Motor neuron (in vitro differentiated cells): ENCODE measurements around the gene NUDCD2. TPM values are rescaled to one million over a fixed set of nuclear protein-coding genes. Genes with fewer than 3 reads are reported as not detected.
"Not testable (repeated sequence)": the region's sequence is repeated elsewhere in the genome, so short reads cannot be mapped to it uniquely, and the experiment has no call there.

Source experiments
- ATAC-seq, 8 experiments: fragments of 200-7000 bp; cut with Tn5 transposase; replicated peaks in 6 of 8; 2 replicates each; pipeline ENCODE4 v1.8.0; 2021; ENCODE audit warnings: mild to moderate bottlenecking in 8 of 8, moderate library complexity in 8 of 8
- H3K27ac ChIP-seq, 2 donors: fragments of 250-450 bp; sonication (Bioruptor Pico); 2 replicates each; pipeline ENCODE4 v1.9.0; 2021; ENCODE audit warnings: antibody characterized with exemption in 2 of 2, mild to moderate bottlenecking in 2 of 2, moderate library complexity in 1 of 2
- H3K4me1 ChIP-seq, 2 donors: fragments of 250-450 bp; sonication (Bioruptor Pico); replicated peaks in 1 of 2; 2 replicates each; pipeline ENCODE4 v1.6.1; 2021; ENCODE audit warnings: antibody characterized with exemption in 2 of 2, mild to moderate bottlenecking in 2 of 2, moderate library complexity in 1 of 2
- H3K4me3 ChIP-seq, 5 donors: fragments of 250-450 bp; sonication (Bioruptor Pico); 2 replicates each; pipeline ENCODE4 v1.9.0; 2021; ENCODE audit warnings: antibody characterized with exemption in 5 of 5, mild to moderate bottlenecking in 5 of 5, moderate library complexity in 4 of 5
- WGBS, 10 experiments: fragments of 450-650 bp; shearing (Covaris generic); methylation state at CpG; one replicate each; pipeline ENCODE4 v1.0.0; 2022; 5-methylcytosine and 5-hydroxymethylcytosine counted together
- in situ Hi-C, 9 experiments: fragments of 400-800 bp; cut with MboI; loops; one replicate each; pipeline ENCODE4 v1.15.0; 2021; ENCODE audit warnings: low sequenced_read_pairs in 9 of 9, low pct_unique_long_range_greater_than_20kb in 2 of 9; ENCODE audit not compliant: unreplicated experiment in 9 of 9
- total RNA-seq, 8 experiments: library from RNA; unstranded; fragments of 300-600 nt; gene quantifications; 2 replicates each; pipeline versions ENCODE4 v1.2.3 to v1.2.4, GENCODE V29; 2022

The NUDCD2 gene
- total RNA-seq, 8 experiments from 2014 or later = 17.3 to 35.4 (median 19.4) TPM

DNA sequence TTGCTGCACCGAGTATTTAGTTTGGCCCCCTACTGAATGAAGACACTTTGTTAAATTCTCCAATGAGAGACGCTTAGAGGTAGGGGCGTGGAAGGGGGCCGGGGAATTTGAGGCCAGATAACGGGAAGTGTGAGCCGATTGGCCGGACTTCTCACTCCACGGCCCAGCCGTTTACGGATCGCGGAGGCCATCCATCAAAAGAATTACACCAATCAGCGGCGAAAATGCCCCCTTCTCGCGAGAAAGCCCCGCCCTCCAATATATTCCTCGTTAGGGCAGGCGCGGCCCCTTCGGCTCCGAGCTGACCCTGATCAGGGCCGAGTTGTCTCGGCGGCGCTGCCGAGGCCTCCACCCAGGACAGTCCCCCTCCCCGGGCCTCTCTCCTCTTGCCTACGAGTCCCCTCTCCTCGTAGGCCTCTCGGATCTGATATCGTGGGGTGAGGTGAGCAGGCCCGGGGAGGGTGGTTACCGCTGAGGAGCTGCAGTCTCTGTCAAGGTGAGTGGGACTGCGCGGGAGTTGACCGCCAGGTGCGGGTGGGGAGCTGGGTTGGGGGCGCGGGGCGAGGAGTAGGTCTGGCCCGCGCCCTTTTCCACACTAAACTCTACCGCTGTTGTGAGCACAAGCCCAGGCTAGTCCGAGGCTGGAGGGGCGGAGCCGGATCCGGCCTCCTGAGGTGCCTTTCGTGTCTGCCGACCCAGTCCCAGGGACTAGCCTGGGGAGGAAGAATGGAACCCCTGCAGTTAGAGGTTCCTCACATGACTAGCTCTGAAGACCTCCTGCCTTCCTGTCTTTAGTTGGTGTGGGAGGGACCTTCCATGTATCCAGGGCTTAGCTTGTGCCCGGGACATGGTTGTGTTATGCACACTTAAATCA lies 22.4 kb downstream of the NUDCD2 start, which contains the start of gene CCNG1:
Gene CCNG1 (plus strand): TSS at position 287 of the 874 bp plus-strand sequence. CDS start 1,662 bp downstream, outside the sequence.
- WGBS, 10 experiments = 0 to 2% (median 0%) methylated on average over 1 to 12 of the region's 51 CpGs; no CpG with 5 or more reads in 5 of the 10 experiments
- ATAC-seq = peak; percentile 87 to 96 (median 94)
- in situ Hi-C loops = no loop called here

DNA sequence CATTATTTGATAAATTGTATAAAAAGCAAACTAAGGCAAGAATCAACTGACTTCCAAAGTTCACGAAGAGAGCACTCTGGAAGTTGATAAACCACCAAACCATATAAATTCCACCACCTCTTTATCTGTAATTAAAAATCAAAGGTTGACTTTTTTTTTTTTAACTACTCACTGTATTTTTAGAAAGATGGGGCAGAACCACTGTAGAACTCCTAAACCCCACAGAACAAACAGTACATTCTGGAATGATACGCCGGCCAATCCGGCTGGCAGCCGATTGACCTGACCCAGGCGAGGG lies 22.9 kb downstream of the NUDCD2 start:
- Histone ChIP-seq H3K27ac (no peak overlapping the region), H3K4me3 (peak overlapping the region; percentile 55 to 90 (median 84)), H3K4me1 (peaks cover 15 to 17% of the 10 kb centered on the region in 2 donors)
- ATAC-seq = no peak
- in situ Hi-C loops = no loop called here
- WGBS, 10 experiments = 0 to 17% (median 7%) methylated on average over 1 to 6 of the region's 6 CpGs; no CpG with 5 or more reads in 2 of the 10 experiments

More for the DNA sequence above, 22.4 kb downstream of the NUDCD2 start, which contains the start of gene CCNG1:
- H3K4me1 ChIP-seq = peaks cover 15 to 17% of the 10 kb centered on the region in 2 donors
- peak within 1 kb of the TSS; percentile 83 to 94 for H3K27ac ChIP-seq
- peak within 1 kb of the TSS; percentile 55 to 90 (median 84) for H3K4me3 ChIP-seq

DNA sequence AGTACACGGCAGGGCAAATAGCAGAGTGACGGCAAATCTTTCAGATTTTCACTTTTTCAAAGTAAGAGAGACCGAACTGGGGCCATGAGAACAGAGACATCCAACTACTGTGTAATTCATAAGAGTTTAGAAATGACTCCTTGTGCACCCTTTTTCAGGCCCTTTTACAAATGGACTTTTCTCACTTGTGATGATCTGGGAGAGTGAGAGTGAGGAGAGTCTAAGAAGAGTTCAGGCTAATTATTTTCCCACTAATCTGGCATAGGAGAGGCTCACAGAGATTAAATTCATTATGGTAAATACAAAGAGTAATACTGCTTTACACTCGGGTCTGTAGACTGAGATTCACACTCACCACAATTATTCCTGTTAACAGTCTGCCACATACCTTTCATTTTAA lies 23.4 kb downstream of the NUDCD2 start:
- 0 to 64% (median 32%) methylated on average over 1 to 4 of the region's 4 CpGs; no CpG with 5 or more reads in 2 of the 10 experiments for WGBS, 10 experiments

DNA sequence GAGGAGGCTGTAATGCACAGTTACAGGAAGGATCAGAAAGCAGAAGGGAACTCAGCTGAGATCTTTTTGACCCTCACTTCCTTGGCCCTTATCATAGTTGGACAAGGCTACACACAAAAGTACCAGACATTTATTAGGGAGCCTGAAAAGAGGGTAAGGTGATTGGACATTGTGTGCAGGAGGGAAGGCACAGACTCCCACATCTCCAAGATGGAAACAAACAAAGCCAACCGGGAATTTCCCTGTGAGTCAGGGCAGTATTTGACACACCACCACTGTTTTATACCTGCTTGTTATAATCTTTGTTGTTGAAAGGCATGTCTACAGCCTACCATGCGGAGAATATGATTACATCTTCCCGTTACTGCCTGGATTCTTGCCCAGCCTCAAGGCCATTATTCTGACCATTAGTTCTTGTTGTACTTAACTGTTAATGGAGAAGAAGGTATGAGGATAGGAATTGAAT lies 25.5 kb downstream of the NUDCD2 start:
- H3K27ac ChIP-seq = no peak overlapping the region
- in situ Hi-C loops = no loop called here
- H3K4me3 ChIP-seq = no peak overlapping the region
- WGBS, 10 experiments = 20 to 100% (median 90%) methylated on average over 1 to 3 of the region's 3 CpGs; no CpG with 5 or more reads in 3 of the 10 experiments
- H3K4me1 ChIP-seq = peaks cover 4 to 13% of the 10 kb centered on the region in 2 donors
- no peak for ATAC-seq

More for the DNA sequence above, 23.4 kb downstream of the NUDCD2 start:
- H3K27ac ChIP-seq = no peak overlapping the region
- peak overlapping the region; percentile 55 to 90 (median 84) for H3K4me3 ChIP-seq
- ATAC-seq = no peak
- in situ Hi-C loops = no loop called here
- peaks cover 15 to 17% of the 10 kb centered on the region in 2 donors for H3K4me1 ChIP-seq

DNA sequence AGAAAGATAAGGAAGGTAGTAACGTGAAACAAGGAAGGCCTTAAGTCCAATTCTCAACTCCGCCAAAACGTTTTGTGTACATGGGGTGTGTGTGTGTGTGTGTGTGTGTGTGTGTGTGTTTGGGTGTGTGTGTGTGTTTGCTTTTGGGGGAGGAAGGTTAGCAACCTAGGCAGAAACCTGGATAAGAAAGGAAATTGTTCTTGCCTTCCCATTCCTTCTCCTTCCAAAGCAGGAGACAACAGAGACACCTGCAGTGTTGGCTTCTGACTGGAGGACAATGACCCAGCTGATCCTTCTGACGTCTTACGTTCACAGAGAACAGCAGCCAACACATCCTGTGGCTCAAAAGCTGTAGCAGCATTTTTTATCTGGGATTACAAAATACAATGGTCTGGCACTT lies 26.6 kb downstream of the NUDCD2 start:
- H3K4me3 ChIP-seq = no peak overlapping the region
- ATAC-seq = no peak
- 0 to 88% (median 67%) methylated on average over 1 to 5 of the region's 5 CpGs for WGBS, 10 experiments
- in situ Hi-C loops = no loop called here
- H3K4me1 ChIP-seq = peaks cover 0 to 3% of the 10 kb centered on the region in 2 donors
- no peak overlapping the region for H3K27ac ChIP-seq

DNA sequence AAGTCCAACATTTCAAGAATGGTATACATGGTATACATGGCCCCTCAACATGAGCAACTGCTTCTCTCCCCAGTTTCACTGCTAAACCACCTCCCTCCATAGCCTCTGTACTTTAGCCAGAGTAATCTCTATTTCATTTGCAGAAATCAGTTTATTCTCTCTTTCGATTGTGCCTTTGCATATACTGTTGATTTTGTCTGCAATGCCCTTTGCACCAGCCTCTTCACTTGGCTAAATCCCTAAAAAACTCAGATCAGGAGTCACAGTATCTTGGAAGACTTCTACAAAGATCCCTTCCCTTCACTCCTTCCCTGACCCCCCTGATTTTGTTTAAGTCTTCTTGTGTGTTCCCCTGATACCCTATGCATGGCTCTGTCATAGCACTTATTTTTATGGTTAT lies 27.4 kb downstream of the NUDCD2 start:
- Histone ChIP-seq H3K4me3 (no peak overlapping the region), H3K27ac (no peak overlapping the region), H3K4me1 (peaks cover 0 to 3% of the 10 kb centered on the region in 2 donors)
- in situ Hi-C loops = no loop called here
- ATAC-seq = no peak
- 0 to 100% (median 57%) methylated on average over 1 of the region's 1 CpG; no CpG with 5 or more reads in 2 of the 10 experiments for WGBS, 10 experiments

DNA sequence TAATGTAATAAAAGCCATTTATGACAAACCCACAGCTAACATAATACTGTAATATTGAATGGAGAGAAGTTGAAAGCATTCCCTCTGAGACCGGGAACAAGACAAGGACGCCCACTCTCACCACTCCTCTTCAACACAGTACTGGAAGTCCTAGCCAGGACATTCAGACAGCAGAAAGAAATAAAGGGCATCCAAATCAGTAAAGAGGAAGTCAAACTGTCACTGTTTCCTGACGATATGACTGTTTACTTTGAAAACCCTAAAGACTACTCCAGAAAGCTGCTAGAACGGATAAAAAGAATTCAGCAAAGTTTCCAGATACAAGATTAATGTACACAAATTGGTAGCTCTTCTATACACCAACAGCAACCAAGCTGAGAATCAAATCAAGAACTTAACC lies 33.8 kb downstream of the NUDCD2 start:
- H3K4me3 ChIP-seq, in situ Hi-C loops, ATAC-seq, H3K27ac ChIP-seq, H3K4me1 ChIP-seq: not testable (repeated sequence)
- WGBS, 10 experiments = 13 to 100% (median 80%) methylated on average over 1 to 4 of the region's 4 CpGs

DNA sequence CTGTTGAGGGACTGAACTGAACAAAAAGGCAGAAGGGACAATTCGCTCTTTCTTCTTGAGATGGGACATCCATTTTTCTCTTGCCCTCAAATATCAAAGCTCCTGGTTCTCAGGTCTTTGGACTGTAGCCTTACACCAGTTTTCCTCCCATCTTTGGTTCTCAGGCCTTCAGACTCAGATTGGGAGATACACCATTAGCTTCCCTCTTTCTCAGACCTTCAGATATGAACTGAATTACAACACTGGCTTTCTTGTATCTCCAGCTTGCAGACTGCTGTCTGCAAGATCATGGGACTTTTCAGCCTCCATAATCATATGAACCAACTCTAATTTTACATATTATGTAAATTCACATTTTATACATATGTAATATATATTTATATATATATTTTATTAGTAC lies 35.1 kb downstream of the NUDCD2 start:
- ATAC-seq = no peak
- Histone ChIP-seq H3K27ac (no peak overlapping the region), H3K4me3 (no peak overlapping the region), H3K4me1 (no peaks in the 10 kb centered on the region)
- 33 to 100% (median 100%) methylated on average over 1 of the region's 1 CpG; no CpG with 5 or more reads in 1 of the 10 experiments for WGBS, 10 experiments
- in situ Hi-C loops = no loop called here

DNA sequence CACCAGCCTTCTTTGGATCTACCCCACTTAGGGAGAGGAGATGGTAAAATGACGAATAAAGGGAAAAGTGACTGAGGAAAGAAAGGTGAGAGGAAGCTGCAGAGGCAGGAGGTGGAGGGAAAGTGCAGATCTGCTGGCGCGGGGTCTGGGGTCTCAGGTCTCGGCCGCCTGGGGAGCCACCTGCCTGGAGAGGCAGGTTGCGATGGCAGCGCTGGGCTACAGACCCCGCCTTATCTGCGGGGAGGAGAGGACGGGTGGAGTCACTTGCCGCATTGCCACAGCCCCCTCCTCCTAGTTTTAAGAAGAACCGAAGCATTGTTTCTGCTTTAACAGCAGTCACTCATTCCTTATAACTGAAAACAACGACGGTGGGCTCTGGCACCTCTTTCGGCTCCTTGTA lies 44.2 kb downstream of the NUDCD2 start:
- H3K4me1 ChIP-seq, in situ Hi-C loops, H3K27ac ChIP-seq, H3K4me3 ChIP-seq, ATAC-seq: not testable (repeated sequence)
- 3 to 93% (median 76%) methylated on average over 1 to 14 of the region's 15 CpGs; no CpG with 5 or more reads in 1 of the 10 experiments for WGBS, 10 experiments

DNA sequence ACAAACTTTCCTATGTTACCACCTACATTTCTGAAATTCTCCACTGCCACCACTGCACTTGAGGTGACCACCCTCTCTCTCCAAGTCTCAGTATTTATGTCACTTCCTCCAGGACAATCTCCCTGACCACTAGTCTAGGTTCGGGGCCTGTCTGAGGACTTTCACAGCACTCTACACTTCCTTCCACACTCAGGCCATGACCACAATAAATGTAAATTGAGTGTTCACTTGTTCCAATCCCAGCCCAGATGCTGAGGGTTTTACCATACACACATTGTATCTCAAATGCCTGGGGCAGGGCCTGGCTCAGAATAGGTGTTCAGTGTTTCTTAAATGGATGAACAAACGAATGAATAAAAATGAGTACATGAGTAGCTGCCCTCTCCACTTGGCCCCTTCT lies 49.4 kb downstream of the NUDCD2 start:
- in situ Hi-C loops = no loop called here
- no peak for ATAC-seq
- Histone ChIP-seq H3K4me1 (no peaks in the 10 kb centered on the region), H3K4me3 (no peak overlapping the region), H3K27ac (no peak overlapping the region)
- 0 to 83% (median 0%) methylated on average over 1 to 2 of the region's 2 CpGs; no CpG with 5 or more reads in 5 of the 10 experiments for WGBS, 10 experiments

DNA sequence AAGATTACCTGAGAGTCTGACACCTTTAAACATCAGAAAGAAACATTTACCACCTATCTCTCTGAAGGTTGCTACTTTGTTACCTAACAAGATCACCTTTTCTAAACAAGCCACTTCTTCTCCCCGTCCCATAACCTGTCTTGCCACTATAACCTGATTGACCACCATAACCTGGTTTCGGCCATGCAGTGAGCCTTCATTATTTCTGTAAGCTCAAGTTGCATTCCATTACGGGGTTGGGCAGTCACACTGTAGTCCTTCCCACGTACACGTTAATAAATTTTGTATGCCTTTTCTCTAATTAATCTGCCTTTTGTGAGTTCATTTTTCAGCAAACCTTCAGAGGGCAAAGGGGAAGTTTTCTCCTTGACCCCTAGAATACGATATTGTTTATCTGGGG lies 50.5 kb downstream of the NUDCD2 start:
- whole genome bisulfite sequencing, 10 experiments = 18 to 100% (median 78%) methylated on average over 2 to 6 of the region's 6 CpGs
- no peak overlapping the region for H3K4me3 ChIP-seq
- in situ Hi-C loops = no loop called here
- ATAC-seq = no peak
- H3K4me1 ChIP-seq = peaks cover 0 to 4% of the 10 kb centered on the region in 2 donors
- no peak overlapping the region for H3K27ac ChIP-seq

DNA sequence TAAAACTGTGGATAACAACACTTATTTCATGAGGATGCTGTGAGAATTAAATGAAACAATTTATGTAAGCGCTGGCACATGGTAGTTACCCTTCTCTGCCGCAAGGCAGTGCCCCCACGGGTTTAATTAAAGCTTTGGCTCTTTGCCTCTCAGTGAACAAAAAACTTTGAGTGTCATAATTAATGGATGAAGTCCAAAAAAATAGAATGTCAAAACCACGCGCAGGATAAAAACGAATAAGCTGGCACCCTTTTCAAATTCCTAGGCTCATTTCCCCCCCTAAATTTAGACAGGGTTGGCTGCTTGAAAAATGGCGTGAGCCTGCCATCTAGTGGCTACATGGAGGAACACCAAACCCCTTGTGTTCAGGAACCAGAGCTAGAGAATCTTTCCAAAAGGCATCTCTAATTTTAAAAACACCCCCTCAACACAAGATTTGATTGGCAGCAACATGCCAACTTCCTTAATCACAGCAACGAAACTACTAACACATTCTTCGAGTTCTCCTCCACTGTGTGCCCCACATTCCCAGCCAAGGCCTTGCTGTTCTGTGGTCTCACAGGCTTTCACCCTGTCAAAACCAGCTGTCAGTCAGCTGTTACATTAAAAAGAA lies 51.5 kb downstream of the NUDCD2 start:
- Histone ChIP-seq H3K4me1 (peaks cover 0 to 7% of the 10 kb centered on the region in 2 donors), H3K27ac (no peak overlapping the region), H3K4me3 (no peak overlapping the region)
- in situ Hi-C loops = no loop called here
- ATAC-seq = peak; percentile 57 to 98 (median 75)
- 0 to 73% (median 26%) methylated on average over 2 to 9 of the region's 9 CpGs for whole genome bisulfite sequencing, 10 experiments

DNA sequence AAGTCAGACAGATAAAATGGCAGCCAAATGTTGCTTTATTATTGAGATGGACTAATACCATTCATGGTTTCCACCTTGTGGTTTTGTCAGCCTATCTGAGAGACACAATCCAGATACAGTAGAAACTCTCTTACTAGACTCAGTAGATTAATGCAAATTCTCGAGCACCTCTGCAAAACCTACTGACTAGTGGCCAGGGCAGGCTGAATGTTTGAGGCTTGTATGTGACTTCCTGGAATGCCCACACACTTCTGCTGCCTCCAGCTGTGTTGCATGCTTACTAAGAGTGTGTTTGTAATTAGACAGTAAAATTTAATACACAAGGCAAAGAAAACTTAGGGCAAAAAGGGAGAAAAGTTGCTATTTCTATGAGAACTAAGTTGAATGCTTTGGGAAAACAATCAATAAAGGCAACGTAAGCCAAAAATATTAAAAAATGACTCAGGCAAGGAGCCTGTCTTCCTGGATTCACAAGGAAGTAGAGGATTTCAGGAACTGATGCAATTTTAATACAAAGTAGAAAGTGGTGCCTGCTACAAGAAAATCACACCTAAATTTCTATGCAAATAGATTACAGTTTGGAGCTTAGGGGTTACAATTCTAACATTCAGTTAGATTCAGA lies 52.8 kb downstream of the NUDCD2 start:
- H3K4me3 ChIP-seq = no peak overlapping the region
- peak in 2 of 8 experiments; percentile 21 to 42 for ATAC-seq
- no peak overlapping the region for H3K27ac ChIP-seq
- peaks cover 0 to 7% of the 10 kb centered on the region in 2 donors for H3K4me1 ChIP-seq
- 0 to 100% (median 80%) methylated on average over 1 to 2 of the region's 2 CpGs; no CpG with 5 or more reads in 1 of the 10 experiments for WGBS, 10 experiments
- in situ Hi-C loops = no loop called here
